CD1c-positive myeloid dendritic cell (primary cell): ENCODE data around the gene SLC7A1.

ENCODE experiments used
- DNase-seq: peaks from one replicate; pipeline ENCODE4 v3.0.0-alpha.2; 2016; ENCODE audit errors: extremely low spot score

Gene SLC7A1

DNA sequence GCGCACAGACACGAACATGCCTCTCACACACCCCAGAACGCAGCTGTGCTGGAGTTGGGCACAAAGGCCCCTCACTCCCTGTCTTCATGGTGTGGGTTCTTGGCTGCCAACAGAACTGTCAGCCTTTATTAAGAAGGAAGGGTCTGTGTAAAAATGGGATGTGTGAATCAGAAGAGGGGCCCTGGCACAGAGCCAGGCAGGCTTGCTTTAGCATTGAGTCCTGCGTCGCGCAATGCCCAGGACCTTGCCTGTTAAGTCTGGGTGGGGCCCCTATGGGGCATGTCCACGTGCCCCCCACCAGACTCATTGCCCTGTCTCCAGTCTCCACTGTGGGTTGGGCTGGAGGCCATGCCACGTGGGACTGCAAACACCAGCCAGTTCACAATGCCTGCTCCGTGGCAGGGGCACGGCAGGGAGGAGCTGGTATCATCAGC is 84.8 kb downstream of the SLC7A1 start:
- DNase-seq: no peak

DNA sequence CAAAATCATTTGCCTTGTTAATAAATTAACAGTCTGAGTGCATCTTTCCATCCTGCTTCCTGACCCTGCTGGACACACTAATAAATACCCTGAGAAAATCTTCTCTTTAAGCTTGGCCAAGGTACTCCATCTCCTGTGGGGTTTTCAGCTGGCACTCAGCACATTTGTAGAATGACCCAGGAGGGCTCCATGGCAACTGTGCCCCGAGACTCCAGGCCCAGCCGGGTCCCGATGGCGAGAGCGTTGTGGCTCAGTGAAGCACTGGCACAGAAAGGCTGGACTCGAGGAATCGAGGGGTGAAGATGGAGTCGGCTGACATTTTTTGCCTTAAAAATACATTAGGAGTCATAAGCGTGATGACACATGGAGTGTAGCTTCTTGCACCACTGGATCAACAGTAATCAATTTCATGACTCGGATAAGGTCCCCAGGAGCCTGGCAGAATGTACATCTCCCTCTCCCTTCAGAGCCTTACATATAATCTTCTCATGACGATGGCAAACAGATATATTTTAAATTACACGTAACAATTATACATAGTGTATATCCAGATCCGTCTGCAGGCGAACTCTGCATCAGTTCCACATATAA is 85.4 kb downstream of the SLC7A1 start:
- DNase-seq: no peak

DNA sequence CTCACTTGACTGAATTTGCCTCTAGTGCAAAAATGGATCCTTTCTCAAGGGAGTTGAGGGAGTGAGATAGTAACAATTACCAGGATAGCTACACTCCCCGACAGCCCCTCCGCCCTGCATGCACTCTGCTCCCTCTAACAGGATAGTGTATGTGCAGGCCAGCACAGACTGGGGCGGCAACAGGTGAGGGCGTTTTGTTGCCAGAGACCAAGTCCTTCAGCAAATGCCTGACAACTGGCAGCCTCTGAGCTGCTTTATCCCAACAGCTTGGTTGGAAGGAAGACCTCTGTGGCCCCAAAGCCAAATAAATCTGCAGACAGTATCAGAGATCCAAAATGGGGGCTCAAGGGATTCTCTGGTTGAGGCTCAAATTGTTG is 86.6 kb downstream of the SLC7A1 start:
- DNase-seq: no peak

DNA sequence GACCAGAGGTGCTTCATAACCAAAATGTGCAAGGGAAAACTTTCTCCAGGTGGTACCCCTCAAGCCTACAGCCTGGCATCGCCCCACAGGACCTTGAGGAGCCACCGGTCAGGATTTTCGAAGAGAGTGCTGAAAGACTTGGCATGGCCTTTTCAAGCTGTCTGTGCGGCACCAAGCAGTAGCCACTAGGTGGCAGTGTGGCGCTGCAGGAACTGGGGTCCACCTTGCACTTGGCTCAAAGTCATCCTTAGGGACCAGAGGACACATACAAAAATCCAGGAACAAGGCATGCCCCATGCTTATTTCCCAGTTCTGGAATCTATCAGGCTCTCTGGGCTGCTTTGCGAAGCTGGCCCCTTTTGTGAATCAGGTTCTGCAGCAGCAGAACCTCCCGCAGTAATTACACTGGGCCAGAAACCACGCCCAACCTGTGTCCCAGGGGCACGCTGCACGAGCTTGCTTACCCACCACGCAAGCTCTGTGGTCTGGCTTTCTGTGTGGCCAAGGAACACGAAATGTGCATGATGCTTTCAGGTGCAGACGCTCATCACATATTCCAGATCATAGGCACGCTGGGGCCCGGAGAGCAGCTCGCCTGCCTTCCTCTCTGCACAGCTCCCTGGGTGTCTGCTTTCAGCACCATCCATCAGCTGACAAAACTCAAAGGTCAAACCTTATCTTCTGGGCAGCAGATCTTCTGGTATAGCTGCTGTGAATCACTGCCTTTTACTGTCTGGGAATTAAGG is 87.2 kb downstream of the SLC7A1 start:
- DNase-seq: peak; percentile 81

DNA sequence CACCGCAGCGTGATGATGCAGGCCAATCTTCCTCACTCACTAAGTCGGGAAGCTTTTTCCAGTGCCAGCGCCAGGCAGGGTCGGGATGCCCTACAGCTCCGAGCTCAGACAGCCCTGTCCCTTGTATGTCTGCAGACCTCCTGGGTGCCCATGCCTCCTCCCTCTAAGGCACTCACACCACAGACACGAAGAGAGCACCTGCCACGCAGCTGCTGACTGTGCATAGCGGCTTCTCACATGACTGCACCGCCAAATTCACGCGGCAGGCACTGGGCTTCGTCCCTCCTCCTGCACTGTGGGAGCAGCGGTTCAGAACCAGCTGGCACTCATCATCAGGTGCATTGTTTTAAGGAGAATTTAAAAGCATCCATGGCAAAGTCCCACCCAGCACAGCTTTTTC is 88.1 kb downstream of the SLC7A1 start:
- DNase-seq: no peak

GRCh38 chr13:29505950-29506349 is 89.5 kb downstream of the SLC7A1 start:
- DNase-seq: no peak

GRCh38 chr13:29505511-29505910 is 90.0 kb downstream of the SLC7A1 start:
- DNase-seq: no peak

DNA sequence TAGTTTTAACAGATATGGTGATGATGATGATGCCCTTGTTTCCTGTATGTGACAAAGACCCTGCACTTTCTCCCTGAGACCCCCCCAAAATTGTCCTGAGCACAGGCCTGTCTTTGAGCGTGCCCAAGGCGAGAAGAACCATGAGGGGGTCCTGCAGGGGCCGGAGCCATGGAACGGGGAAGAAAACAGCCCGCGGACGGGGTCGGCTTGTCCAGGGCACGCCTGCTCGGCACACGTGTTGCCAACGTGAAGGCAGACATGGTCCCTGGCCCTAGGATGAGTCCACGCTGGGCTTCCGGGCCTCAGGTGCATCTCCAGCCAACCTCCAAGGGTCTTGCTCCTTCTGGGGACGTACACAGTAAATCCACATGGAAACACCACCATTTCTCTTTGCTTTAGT is 90.8 kb downstream of the SLC7A1 start:
- DNase-seq: no peak

GRCh38 chr13:29503041-29503837 is 92.2 kb downstream of the SLC7A1 start:
- no peak for DNase-seq

- DNase-seq: no peak
These were observed 93.0 kb downstream of the SLC7A1 start for GRCh38 chr13:29502391-29503008.

GRCh38 chr13:29501674-29502073 is 93.8 kb downstream of the SLC7A1 start:
- DNase-seq: no peak

GRCh38 chr13:29500386-29500785 is 95.1 kb downstream of the SLC7A1 start:
- no peak for DNase-seq

GRCh38 chr13:29499506-29500165 is 95.9 kb downstream of the SLC7A1 start:
- no peak for DNase-seq

- DNase-seq: no peak
These were observed 97.0 kb downstream of the SLC7A1 start for GRCh38 chr13:29498426-29499040.

- DNase-seq: no peak
These were observed 98.3 kb downstream of the SLC7A1 start for GRCh38 chr13:29497137-29497654.

- peak; percentile 75 for DNase-seq
These were observed 99.2 kb downstream of the SLC7A1 start for GRCh38 chr13:29496241-29496712.

- no peak for DNase-seq
These were observed 101.0 kb downstream of the SLC7A1 start for GRCh38 chr13:29494520-29494919.

GRCh38 chr13:29493796-29494195 is 101.7 kb downstream of the SLC7A1 start:
- no peak for DNase-seq

DNA sequence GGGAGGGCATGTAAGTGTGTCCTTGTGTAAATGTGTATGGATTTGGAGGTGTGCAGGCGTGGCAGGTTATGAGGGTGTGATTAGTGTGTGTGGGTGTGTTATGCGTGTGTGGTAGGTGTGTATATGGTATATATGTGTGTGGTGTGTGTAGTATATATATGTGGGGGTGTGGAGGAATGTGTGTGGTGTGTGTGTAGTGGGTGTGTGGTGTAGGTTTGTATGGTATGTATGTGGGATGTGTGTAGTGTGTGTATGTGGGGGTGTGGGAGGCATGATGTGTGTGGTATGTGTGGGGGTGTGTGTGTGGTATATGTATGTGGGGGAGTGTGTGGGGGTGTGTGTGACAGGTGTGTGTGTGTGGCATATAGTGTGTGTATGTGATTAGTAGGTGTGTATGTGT is 104.2 kb downstream of the SLC7A1 start:
- no peak for DNase-seq

- DNase-seq: no peak
These were observed 105.0 kb downstream of the SLC7A1 start for GRCh38 chr13:29490561-29490885.
